ENCODE data around the gene PRDM11. TPM values are rescaled to one million over a fixed set of nuclear protein-coding genes. Genes with fewer than 3 reads are reported as not detected.

The PRDM11 gene
- total RNA-seq, 1 experiment from 2014 or later = 8.1 TPM

DNA sequence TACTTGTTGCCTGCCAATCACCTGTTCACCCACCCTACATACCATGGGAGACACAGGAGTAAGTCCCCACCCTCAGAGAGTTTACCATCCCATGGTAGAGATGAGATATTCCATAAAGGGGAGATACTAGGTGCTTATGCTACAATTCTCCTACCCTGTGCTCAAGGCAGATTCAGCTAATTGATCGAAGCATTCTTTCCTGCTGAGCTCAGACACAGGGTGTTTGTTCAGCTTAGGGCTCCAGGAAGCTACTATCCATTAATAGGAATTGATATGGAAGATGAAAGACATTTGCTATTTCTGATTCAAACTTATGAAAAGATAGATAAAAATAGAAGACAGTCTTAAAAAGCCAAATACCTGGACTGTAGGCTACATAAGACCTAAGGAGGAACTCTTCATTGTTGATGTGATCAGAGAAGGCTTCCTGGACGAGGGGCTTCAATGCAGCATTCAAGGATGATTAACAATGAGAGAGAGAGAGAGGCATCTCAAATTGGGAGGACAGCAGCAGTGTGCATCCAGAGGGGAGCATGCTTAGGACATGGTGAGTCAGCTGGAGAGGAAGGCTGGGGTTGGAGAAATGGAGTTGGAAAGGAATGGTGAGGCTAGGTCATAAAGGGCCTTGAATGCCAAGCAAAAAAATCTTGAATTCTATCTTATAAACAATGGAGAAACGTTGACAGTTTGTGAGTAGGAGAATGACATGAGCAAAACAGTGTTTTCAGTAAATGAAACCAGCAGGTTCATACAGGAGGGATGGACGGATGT, 124.7 kb downstream of the PRDM11 start:
- Mint-ChIP-seq H3K36me3 (ENCODE audit: insufficient read depth, unreplicated experiment) (peaks cover 4% of the 10 kb centered on the region), H3K9me3 (ENCODE audit: low read depth, unreplicated experiment) (no peaks in the 10 kb centered on the region), H3K27me3 (ENCODE audit: unreplicated experiment) (no peaks in the 10 kb centered on the region), H3K4me1 (ENCODE audit: low read depth, unreplicated experiment) (peaks cover 87% of the 10 kb centered on the region), H3K4me3 (ENCODE audit: low read depth, unreplicated experiment) (peak overlapping the region; percentile 39), H3K27ac (ENCODE audit: unreplicated experiment) (peak overlapping the region; percentile 85)
- BruUV-seq (replicated peaks) = no TSS peak
- CTCF ChIA-PET = interaction anchor here (0.9 to 1.0 kb wide), 2 partner anchors 11 to 19 kb away, joined by 3 read pairs; no protein-coding TSS in a partner anchor
- TF ChIP-seq, protein P1, sequence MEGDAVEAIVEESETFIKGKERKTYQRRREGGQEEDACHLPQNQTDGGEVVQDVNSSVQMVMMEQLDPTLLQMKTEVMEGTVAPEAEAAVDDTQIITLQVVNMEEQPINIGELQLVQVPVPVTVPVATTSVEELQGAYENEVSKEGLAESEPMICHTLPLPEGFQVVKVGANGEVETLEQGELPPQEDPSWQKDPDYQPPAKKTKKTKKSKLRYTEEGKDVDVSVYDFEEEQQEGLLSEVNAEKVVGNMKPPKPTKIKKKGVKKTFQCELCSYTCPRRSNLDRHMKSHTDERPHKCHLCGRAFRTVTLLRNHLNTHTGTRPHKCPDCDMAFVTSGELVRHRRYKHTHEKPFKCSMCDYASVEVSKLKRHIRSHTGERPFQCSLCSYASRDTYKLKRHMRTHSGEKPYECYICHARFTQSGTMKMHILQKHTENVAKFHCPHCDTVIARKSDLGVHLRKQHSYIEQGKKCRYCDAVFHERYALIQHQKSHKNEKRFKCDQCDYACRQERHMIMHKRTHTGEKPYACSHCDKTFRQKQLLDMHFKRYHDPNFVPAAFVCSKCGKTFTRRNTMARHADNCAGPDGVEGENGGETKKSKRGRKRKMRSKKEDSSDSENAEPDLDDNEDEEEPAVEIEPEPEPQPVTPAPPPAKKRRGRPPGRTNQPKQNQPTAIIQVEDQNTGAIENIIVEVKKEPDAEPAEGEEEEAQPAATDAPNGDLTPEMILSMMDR (IDR thresholded peaks at IDR 0.05; ENCODE audit: unreplicated experiment) = no peak
- intact Hi-C loops (cut with micrococcal nuclease; ENCODE audit: unreplicated experiment) = loop anchor here (2.0 kb wide), 1 partner anchor 14 kb away; no protein-coding TSS in a partner anchor
- DNase-seq = peak; percentile 30

DNA sequence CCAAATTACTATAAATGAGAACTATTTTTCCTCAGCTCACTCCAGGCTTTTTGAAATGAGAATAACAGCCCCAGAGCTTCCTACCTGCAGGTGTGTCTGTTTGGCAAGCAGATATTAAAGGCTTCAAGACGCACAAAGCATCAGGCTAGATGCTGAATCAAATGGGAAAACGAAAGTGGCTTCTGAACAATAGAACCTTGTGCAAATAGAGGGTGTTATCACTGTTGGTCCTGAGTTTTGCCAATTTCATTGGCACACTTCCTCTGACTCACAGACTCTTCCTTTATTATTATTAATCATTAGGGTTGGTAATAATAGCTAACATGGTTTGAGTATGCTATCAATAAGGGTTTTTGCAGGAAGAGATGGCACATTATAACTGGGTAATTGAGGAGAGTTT, 126.3 kb downstream of the PRDM11 start:
- intact Hi-C loops (cut with micrococcal nuclease; ENCODE audit: unreplicated experiment) = loop anchor here (1.0 kb wide), 1 partner anchor 20 kb away; no protein-coding TSS in a partner anchor
- CTCF ChIA-PET = interaction anchor here (0.6 to 1.2 kb wide), 4 partner anchors 9 to 32 kb away, joined by 3 to 6 read pairs (median 4); partner anchors contain the start of gene SYT13
- Mint-ChIP-seq H3K27me3 (ENCODE audit: unreplicated experiment) (no peaks in the 10 kb centered on the region), H3K9me3 (ENCODE audit: low read depth, unreplicated experiment) (no peaks in the 10 kb centered on the region), H3K36me3 (ENCODE audit: insufficient read depth, unreplicated experiment) (peaks cover 4% of the 10 kb centered on the region), H3K4me1 (ENCODE audit: low read depth, unreplicated experiment) (peaks cover 73% of the 10 kb centered on the region), H3K4me3 (ENCODE audit: low read depth, unreplicated experiment) (peak overlapping the region; percentile 23), H3K27ac (ENCODE audit: unreplicated experiment) (peak overlapping the region; percentile 82)
- TF ChIP-seq, protein P1 (IDR thresholded peaks at IDR 0.05; ENCODE audit: unreplicated experiment) = no peak
- peak; percentile 21 for DNase-seq
- BruUV-seq (replicated peaks) = no TSS peak

DNA sequence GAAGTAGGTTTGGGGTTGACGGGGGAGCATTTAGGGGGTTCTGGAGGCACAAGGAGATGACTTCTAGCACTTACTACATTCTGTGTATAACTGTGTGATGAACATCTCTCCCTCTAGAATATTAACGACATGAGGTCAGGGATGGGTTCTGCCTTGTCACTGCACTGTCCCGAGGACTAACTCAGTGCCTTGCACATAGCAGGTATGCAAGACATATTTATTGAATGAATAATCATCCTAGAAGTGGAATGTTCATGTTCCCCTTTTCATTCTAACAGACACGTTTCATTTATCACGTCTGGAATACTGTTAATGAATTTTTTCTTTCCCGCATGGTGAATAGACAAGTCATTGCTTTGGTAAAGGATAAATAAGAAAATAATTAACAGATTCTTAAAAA, 127.1 kb downstream of the PRDM11 start:
- peak overlapping the region; percentile 23 for H3K4me3 Mint-ChIP-seq (ENCODE audit: low read depth, unreplicated experiment)
- BruUV-seq (replicated peaks) = no TSS peak

DNA sequence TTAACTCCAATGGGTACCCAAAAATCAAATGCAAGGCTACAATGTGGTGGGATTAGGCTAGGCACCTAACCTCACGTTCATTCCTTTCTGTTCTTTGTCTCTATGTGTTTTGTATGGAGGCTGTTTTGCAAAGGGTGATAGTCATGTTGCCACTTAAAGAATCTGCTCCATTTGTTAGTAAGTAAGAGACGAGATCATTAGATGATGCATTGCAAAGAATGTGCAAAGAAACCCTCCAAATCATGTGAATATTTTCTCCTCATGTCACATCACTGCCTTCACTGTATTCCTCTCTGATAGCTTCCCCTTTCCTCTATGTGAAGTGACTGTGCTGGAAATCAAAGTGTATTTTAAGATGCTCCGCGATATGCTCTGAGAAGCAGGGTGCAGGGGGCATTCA, 127.8 kb downstream of the PRDM11 start:
- H3K36me3 Mint-ChIP-seq (ENCODE audit: insufficient read depth, unreplicated experiment) = peaks cover 4% of the 10 kb centered on the region

More for the DNA sequence above, 127.1 kb downstream of the PRDM11 start:
- no peak for DNase-seq
- Mint-ChIP-seq H3K4me1 (ENCODE audit: low read depth, unreplicated experiment) (peaks cover 66% of the 10 kb centered on the region), H3K9me3 (ENCODE audit: low read depth, unreplicated experiment) (no peaks in the 10 kb centered on the region), H3K27ac (ENCODE audit: unreplicated experiment) (no peak overlapping the region), H3K36me3 (ENCODE audit: insufficient read depth, unreplicated experiment) (peaks cover 4% of the 10 kb centered on the region), H3K27me3 (ENCODE audit: unreplicated experiment) (no peaks in the 10 kb centered on the region)
- CTCF ChIA-PET = interaction anchor here (0.7 to 1.2 kb wide), 3 partner anchors 8 to 21 kb away, joined by 3 to 6 read pairs (median 5); partner anchors contain the start of gene SYT13
- TF ChIP-seq, protein P1 (IDR thresholded peaks at IDR 0.05; ENCODE audit: unreplicated experiment) = no peak
- intact Hi-C loops (cut with micrococcal nuclease; ENCODE audit: unreplicated experiment) = loop anchor here (1.0 kb wide), 1 partner anchor 19 kb away; no protein-coding TSS in a partner anchor

More for the DNA sequence above, 127.8 kb downstream of the PRDM11 start:
- no peaks in the 10 kb centered on the region for H3K9me3 Mint-ChIP-seq (ENCODE audit: low read depth, unreplicated experiment)
- TF ChIP-seq, protein P1 (IDR thresholded peaks at IDR 0.05; ENCODE audit: unreplicated experiment) = no peak
- peaks cover 59% of the 10 kb centered on the region for H3K4me1 Mint-ChIP-seq (ENCODE audit: low read depth, unreplicated experiment)
- H3K4me3 Mint-ChIP-seq (ENCODE audit: low read depth, unreplicated experiment) = no peak overlapping the region
- no peaks in the 10 kb centered on the region for H3K27me3 Mint-ChIP-seq (ENCODE audit: unreplicated experiment)
- DNase-seq = no peak
- intact Hi-C loops (cut with micrococcal nuclease; ENCODE audit: unreplicated experiment) = no loop called here
- BruUV-seq (replicated peaks) = no TSS peak
- CTCF ChIA-PET = no interaction called here
- H3K27ac Mint-ChIP-seq (ENCODE audit: unreplicated experiment) = peak overlapping the region; percentile 1
